SKM-1 (cell line): ENCODE results near the gene WSCD2.

ENCODE experiments used
- DNase-seq: peaks from one replicate; lab custom pipeline; 2025; ENCODE audit not compliant: unreplicated experiment; lab: John Stamatoyannopoulos, UW

The WSCD2 gene

DNA sequence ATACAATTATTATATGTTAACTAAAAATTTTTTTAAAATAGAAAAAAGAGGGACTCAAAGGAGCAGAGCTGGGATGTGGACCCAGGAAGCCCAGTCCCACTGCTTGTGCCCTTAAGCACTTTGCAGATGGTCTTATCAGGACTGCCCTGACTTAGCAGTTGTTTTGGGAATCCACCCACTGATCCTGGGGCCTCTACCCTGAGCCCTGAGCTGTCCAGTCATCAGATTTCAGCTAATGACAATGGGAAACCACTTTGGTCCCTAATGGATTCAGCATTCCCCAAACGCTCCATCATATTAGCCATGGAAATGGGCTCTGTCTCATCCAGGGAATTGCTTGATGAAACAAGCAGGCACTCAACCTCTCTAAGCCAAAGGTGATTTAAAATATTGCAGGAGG is 22.5 kb upstream of the WSCD2 start:
- DNase-seq, result no peak

GRCh38 chr12:108107293-108107692 is 21.8 kb upstream of the WSCD2 start:
- no peak for DNase-seq

- no peak for DNase-seq
Observed at GRCh38 chr12:108109504-108109903, 19.6 kb upstream of the WSCD2 start.

GRCh38 chr12:108109954-108110353 is 19.1 kb upstream of the WSCD2 start:
- no peak for DNase-seq

DNA sequence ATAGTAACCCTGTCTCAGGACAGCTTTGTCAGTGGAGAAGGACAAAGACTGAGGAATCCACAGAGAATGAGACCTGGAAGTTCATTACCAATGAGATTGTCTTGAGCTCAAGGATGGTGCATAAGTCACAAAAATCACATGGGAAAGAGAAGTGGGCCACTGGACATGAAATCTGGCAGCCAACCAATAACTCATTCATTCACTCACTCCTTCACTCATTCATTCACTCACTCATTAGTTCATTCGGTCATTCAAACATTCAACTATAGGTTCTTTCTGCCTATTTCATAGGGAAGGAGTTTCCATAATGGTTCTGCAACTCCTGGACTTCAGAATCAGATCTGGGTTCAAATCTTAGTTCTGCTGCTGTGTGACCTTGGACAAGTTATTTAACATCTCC is 18.2 kb upstream of the WSCD2 start:
- DNase-seq, result no peak

GRCh38 chr12:108112832-108113556 is 16.1 kb upstream of the WSCD2 start:
- DNase-seq, result no peak

DNA sequence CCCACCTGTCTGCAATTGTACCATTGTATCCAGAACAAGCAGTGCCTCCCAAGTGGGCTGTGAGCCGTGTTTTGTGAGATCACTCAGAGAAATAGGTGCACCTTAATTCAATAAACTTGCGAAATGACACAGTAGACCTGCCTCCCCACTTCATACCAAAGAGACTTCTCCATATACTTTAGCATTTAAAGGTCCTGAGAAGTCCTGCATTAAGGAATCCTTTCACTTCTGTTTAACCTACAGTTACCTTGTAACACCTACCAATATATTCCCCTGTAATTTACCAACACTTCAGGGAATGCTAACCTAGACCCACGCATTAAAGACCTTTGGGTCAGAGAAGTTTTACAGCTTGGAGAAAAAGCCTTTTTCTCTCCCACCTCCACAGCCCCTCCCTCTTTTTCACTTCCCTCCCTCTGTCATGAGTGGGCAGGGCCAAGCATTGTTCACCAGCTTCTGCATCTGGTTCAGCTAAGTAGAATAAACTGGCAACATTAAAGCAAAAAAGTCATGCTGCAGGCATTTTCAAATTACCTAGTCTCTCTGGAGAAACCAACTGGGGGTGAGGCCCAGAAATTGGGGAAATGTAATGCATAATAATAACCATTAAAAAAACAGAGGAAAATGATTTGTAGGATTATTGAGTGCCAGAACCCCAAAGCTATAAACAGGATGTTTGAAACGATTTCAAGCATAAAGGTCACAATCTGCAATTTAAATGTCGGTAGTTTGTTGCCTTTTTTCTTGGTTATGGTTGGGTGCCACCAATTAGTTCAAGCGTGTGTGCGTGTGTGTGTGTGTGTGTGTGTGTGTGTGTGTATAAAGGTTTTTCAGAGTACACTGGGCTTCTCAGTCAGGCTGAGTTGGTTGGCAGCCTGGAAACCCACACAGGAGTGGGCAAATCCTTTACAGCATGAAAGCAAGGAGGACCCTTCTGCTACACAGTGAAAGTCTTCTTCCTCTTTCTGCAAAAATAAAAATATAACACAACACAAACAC is 13.7 kb upstream of the WSCD2 start:
- no peak for DNase-seq

DNA sequence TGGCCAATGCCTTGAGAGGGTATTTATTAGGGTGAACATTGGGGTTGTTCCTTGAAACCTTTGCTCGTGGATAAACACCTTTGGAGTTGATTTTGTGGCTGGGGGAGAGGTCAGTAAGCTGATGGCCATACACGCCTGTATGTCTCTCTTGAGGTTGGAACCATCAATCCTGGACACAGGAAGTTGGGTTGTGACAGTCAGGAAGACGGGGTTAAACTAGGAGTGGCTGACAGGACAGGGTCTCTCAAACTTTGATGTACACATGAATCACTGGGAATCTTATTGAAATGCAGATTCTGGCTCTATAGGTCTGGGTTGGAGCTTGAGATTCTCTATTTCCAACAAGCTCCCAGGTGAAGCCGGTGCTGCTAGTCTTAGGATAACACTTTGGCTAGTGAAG is 12.8 kb upstream of the WSCD2 start:
- no peak for DNase-seq

- DNase-seq, result no peak
Observed at GRCh38 chr12:108116699-108117098, 12.4 kb upstream of the WSCD2 start.

GRCh38 chr12:108117163-108117849 is 11.8 kb upstream of the WSCD2 start:
- no peak for DNase-seq

DNA sequence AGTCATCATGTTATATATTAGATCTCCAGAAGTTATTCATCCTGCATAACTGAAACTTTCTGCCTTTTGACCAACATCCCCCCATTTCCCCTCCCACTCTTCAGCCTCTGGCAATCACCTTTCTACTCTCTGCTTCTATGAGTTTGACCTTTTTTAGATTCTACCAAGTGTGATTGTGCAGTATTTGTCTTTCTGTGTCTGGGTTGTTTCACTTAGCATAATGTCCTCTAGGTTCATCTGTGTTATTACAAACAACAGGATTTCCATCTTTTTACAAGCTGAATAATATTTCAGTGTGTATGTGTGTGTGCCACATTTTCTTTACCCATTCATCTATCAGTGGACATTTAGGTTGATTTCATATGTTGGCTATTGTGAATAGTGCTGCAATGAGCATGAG is 11.2 kb upstream of the WSCD2 start:
- DNase-seq, result no peak

- no peak for DNase-seq
Observed at GRCh38 chr12:108119126-108119973, 9.7 kb upstream of the WSCD2 start.

GRCh38 chr12:108119974-108120862 is 8.9 kb upstream of the WSCD2 start:
- DNase-seq, result no peak

DNA sequence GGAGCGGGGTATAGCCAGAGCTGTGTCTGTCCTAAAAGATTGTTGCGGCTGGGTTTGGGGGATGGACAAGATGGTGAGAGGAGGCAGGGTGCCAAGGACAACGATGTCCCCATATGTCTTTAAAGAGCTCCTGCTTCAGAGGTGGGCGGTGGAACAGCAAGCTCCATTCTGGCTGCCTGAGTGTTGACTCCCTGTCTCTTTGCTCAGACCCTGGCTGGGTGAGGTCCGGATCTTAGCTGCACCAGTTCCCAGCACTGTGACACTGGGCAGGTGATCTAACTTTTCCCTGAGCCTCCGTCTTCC is 8.3 kb upstream of the WSCD2 start:
- DNase-seq, result no peak

DNA sequence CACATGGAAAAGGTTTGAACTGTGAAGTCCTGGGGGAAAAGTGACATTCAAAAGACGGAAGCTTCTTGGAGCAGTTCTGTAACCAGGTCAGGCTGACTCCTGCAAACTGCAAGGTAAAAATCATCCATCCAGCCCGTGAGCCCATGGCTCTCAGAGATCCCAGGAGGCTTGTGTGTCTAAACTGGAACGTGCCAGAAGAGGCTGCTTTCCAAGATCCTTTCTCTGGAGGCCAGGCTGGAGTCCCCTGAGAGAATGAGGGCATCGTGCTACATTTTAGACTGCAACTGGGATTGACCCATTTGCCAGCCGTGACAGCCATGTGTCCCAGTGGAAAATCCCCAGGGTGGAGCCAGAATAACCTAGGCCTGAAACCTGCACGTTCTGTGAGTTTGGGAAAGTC is 7.8 kb upstream of the WSCD2 start:
- no peak for DNase-seq

GRCh38 chr12:108121728-108122471 is 7.2 kb upstream of the WSCD2 start:
- no peak for DNase-seq

GRCh38 chr12:108122644-108123043 is 6.4 kb upstream of the WSCD2 start:
- no peak for DNase-seq

- DNase-seq, result no peak
Observed at GRCh38 chr12:108123402-108123801, 5.7 kb upstream of the WSCD2 start.

- no peak for DNase-seq
Observed at GRCh38 chr12:108125073-108125472, 4.0 kb upstream of the WSCD2 start.
